GM19240 (cell line): Measurements from ENCODE around the gene PCDHA3.
"Not testable (repeated sequence)": the region's sequence is repeated elsewhere in the genome, so short reads cannot be mapped to it uniquely, and the experiment has no call there.

ENCODE experiments used
- DNase-seq: peaks from one replicate; pipeline ENCODE4 v3.0.0; 2011; ENCODE audit warnings: low spot score; ENCODE audit not compliant: insufficient read length

The PCDHA3 gene

DNA sequence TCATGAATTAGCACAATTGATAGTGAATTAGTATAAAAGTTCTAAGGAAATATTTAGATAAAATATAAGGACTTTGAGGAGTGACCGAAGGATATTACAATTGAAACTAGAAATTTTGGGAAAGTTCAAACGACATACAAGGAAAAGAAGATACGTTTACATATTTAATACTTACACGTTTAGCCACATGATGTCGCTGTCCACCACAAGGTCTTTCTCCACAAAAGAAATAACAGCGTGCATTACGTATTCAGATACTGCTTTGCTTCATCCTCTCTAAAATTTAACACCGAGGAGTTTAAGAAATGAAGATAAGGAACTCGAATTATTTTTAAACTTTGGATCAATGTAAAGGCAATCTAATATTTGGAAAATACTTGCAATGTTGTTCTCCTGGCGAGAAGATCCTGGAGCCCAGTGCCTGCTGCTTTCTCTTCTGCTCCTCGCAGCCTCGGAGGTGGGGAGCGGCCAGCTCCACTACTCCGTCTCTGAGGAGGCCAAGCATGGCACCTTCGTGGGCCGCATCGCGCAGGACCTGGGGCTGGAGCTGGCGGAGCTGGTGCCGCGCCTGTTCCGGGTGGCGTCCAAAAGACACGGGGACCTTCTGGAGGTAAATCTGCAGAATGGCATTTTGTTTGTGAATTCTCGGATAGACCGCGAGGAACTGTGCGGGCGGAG lies at the start of gene PCDHA3:
TSS of gene PCDHA3 (plus strand) at position 242 of the 678 bp plus-strand sequence.
- no peak for DNase-seq

DNA sequence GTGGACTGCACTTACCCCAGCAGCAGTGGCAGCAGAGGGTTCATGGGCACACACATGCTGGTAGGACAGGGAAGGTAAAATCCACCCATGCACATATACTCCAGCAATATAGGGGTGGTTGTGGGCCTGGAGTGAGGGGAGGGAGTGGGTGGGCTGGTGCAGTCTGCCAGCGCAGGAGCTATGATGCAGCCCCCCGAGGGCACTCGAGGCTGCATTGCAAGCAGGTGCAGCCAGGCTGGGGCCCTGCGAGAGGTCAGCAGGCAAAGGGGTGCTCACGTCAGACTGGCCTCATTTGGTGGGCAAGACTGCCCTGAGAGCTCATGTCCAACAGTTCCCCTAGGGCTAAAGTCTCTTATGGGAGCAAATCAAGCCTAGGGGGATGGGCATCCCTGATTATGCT lies 47.3 kb upstream of the PCDHA3 start:
- no peak for DNase-seq

DNA sequence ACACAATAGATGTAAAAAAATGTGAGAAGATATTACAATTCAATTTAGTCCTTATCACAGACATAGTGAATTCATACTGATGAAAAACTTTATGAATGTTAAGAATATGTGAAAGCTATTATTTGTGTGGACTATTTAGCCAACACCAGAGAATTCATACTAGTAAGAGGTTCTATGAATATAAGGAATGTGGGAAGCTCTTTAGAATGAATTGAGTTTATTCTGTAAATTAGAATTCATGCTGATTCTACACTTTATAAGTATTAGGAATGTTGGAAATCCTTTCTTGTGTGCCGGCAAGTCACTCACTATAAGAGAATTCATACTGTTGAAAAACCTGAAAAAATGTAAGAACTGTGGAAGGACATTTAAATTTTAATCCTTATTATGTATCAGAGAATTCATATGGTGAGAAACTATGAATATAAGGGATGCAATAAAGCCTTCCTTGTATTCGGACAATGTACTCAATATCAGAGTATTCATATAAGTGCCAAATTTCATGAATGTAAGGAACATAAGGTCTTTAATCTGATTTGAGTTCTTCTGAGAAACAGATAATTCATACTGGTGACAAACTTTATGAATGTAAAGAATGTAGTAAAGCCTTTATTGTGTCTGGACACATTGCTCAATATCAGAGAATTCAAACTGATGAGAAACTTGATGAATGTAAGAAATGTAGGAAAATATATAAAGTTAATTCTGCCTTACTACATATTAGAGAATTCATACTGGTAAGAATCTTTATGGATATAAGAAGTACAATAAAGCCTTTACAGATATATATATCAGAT lies 36.5 kb upstream of the PCDHA3 start:
- DNase-seq: no peak

DNA sequence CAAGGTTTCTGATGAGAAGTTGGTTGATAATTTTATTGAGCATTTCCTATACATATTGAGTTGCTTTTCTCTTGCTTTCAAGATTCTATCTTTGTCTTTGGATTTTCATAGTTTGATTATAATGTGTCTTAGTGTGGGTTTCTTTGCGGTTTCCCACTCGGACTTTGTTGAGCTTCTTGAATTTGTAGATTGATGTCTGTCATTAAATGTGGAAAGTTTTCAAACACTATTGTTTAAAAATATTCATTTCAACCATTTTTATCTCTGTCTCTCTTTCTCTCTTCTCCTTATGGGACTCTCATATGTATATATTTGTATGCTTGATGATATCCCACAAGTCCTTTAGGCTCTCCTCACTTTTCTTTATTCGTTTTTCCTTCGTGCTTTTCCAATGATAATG lies 33.4 kb upstream of the PCDHA3 start:
- no peak for DNase-seq

DNA sequence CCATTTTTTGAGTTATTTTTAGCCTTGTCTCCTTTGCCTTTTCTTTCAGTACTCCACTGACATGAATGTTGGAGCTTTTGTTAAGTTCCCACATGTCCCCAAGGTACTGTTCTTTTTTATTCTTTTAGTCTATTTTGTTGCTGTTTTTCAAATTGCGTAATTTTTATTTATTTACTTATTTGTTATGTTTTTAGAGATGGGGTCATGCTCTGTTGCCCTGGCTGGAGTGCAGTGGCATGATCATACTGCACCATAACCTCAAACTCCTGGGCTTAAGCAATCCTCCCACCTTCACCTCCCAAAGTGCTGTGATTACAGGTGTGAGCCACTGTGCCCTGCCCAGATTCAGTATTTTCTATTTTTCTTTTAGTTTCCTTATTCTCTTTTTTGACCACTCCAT lies 20.3 kb upstream of the PCDHA3 start:
- DNase-seq: no peak

DNA sequence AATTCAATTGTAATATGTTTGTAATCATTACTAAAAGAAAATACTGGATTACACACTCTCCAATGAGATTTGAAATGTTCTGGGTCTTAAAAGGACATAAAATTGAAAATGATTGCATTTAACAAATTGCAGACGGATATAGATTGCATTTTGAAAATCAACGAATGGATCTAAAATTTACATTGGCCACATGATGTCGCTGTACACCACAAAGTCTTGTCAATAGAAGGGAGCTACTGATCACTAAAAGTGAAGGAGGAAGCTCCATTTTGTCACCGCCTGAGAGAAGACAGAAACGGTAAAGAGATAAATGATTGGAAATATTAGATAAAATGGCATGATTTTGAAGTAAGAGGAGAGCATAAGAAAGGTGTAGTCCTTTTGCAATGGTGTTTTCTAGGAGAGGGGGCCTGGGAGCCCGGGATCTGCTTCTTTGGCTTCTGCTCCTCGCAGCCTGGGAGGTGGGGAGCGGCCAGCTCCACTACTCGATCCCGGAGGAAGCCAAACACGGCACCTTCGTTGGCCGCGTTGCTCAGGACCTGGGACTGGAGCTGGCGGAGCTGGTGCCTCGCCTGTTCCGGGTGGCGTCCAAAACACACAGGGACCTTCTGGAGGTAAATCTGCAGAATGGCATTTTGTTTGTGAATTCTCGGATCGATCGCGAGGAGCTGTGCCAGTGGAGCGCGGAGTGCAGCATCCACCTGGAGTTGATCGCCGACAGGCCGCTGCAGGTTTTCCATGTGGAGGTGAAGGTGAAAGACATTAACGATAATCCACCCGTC lies 14.8 kb upstream of the PCDHA3 start, which contains the start of gene PCDHA1:
TSS of gene PCDHA1 (plus strand) at position 236 of the 782 bp plus-strand sequence.
- no peak for DNase-seq

DNA sequence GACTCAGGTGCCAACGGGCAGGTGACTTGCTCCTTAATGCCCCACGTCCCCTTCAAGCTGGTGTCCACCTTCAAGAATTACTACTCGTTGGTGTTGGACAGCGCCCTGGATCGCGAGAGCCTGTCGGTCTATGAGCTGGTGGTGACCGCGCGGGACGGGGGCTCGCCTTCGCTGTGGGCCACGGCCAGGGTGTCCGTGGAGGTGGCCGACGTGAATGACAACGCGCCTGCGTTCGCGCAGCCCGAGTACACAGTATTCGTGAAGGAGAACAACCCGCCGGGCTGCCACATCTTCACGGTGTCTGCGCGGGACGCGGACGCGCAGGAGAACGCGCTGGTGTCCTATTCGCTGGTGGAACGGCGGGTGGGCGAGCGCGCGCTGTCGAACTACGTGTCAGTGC lies 13.4 kb upstream of the PCDHA3 start:
- not testable (repeated sequence) for DNase-seq

DNA sequence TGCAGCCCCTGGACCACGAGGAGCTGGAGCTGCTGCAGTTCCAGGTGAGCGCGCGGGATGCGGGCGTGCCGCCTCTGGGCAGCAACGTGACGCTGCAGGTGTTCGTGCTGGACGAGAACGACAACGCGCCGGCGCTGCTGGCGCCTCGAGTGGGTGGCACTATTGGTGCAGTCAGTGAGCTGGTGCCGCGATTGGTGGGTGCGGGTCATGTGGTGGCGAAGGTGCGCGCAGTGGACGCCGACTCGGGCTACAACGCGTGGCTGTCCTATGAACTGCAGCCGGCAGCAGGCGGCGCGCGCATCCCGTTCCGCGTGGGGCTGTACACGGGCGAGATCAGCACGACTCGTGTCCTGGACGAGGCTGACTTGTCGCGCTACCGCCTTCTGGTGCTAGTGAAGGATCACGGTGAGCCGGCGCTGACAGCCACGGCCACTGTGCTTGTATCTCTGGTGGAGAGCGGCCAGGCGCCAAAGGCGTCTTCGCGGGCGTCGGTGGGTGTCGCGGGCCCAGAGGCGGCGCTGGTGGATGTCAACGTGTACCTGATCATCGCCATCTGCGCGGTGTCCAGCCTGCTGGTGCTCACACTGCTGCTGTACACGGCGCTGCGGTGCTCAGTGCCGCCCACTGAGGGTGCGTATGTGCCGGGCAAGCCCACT lies 12.9 kb upstream of the PCDHA3 start:
- not testable (repeated sequence) for DNase-seq

DNA sequence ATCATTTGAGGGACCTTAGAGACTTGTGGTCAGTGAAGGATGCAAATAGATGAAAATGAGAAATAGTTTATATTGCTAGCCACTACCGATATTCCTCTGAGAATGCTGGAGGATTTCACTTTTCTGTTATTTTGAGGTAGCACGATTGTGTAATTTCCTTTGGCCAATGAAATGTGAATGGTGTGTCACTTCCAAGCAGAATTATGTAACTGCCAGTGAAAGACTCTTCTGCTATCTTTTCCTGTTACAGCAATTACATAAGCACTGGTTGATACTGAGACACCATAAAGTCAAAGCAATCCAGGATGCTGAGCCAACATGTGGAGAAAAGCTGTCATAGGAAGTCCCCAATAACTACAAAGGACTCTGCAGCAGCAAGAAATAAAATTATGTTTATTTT lies 9.8 kb upstream of the PCDHA3 start:
- DNase-seq: no peak

DNA sequence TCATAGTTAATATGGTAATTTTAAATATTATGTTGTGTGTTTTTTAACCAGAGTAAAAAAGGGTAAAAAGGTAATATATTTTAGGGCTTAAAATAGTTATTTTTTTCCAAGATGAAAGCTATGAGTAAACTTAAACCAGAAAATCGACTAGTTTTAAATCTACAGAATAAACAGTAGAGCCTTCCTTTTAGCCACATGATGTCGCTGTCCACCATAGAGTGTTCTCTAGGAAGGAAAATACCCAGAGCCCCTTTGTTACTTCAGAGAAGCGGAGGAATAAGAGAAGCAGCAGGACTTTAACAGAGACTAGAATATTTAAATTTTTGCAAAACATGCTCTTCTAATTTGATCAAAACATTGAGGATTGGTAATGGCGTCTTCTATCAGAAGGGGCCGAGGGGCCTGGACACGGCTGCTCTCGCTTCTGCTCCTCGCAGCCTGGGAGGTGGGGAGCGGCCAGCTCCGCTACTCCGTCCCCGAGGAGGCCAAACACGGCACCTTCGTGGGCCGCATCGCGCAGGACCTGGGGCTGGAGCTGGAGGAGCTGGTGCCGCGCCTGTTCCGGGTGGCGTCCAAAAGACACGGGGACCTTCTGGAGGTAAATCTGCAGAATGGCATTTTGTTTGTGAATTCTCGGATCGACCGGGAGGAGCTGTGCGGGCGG lies 6.1 kb upstream of the PCDHA3 start, which contains the start of gene PCDHA2:
TSS of gene PCDHA2 (plus strand) at position 258 of the 664 bp plus-strand sequence.
- DNase-seq: no peak

DNA sequence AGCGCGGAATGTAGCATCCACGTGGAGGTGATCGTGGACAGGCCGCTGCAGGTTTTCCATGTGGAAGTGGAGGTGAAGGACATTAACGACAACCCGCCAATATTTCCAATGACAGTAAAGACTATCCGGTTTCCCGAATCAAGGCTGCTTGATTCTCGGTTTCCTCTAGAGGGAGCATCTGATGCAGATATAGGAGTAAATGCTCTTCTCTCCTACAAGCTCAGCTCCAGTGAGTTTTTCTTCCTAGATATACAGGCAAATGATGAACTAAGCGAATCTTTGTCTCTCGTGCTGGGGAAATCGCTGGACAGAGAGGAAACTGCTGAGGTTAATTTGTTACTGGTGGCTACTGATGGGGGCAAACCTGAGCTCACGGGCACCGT lies 5.6 kb upstream of the PCDHA3 start:
- no peak for DNase-seq

DNA sequence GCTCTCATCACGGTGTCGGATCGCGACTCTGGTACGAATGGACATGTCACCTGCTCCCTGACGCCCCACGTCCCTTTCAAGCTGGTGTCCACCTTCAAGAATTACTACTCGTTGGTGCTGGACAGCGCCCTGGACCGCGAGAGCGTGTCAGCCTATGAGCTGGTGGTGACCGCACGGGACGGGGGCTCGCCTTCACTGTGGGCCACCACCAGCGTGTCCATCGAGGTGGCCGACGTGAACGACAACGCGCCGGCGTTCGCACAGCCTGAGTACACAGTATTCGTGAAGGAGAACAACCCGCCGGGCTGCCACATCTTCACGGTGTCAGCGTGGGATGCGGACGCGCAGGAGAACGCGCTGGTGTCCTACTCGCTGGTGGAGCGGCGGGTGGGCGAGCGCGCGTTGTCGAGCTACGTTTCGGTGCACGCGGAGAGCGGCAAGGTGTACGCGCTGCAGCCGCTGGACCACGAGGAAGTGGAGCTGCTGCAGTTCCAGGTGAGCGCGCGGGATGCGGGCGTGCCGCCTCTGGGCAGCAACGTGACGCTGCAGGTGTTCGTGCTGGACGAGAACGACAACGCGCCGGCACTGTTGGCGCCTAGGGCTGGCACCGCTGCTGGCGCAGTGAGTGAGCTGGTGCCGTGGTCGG lies 4.7 kb upstream of the PCDHA3 start:
- not testable (repeated sequence) for DNase-seq

DNA sequence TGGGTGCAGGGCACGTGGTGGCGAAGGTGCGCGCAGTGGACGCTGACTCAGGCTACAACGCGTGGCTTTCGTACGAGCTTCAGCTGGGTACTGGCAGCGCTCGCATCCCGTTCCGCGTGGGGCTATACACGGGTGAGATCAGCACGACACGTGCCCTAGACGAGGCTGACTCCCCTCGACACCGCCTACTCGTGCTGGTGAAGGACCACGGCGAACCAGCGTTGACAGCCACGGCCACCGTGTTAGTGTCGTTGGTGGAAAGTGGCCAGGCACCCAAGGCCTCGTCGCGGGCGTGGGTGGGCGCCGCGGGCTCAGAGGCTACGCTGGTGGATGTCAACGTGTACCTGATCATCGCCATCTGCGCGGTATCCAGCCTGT lies 4.2 kb upstream of the PCDHA3 start:
- DNase-seq: no peak

DNA sequence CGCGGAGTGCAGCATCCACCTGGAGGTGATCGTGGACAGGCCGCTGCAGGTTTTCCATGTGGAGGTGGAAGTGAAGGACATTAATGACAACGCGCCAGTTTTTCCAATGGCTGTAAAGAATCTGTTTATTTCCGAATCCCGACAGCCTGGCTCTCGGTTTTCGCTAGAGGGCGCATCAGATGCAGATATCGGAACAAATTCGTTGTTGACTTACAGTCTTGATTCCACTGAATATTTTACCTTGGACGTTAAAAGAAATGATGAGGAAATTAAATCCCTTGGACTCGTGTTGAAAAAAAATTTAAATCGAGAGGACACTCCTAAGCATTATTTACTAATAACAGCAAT lies 611 bp downstream of the PCDHA3 start:
- DNase-seq: no peak

DNA sequence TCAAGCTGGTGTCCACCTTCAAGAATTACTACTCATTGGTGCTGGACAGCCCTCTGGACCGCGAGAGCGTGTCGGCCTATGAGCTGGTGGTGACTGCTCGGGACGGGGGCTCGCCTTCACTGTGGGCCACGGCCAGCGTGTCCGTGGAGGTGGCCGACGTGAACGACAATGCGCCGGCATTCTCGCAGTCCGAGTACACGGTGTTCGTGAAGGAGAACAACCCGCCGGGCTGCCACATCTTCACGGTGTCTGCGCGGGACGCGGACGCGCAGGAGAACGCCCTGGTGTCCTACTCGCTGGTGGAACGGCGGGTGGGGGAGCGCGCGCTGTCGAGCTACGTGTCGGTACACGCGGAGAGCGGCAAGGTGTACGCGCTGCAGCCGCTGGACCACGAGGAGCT lies 1.5 kb downstream of the PCDHA3 start:
- DNase-seq: not testable (repeated sequence)

DNA sequence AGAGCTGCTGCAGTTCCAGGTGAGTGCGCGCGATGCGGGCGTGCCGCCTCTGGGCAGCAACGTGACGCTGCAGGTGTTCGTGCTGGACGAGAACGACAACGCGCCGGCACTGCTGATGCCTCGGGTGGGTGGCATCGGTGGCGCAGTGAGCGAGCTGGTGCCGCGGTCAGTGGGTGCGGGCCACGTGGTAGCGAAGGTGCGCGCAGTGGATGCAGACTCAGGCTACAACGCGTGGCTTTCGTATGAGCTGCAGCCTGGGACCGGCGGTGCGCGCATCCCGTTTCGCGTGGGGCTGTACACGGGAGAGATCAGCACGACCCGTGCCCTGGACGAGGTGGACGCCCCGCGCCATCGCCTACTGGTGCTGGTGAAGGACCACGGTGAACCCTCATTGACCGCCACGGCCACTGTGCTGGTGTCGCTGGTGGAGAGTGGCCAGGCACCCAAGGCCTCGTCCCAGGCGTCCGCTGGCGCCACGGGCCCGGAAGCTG lies 2.0 kb downstream of the PCDHA3 start:
- DNase-seq: no peak

DNA sequence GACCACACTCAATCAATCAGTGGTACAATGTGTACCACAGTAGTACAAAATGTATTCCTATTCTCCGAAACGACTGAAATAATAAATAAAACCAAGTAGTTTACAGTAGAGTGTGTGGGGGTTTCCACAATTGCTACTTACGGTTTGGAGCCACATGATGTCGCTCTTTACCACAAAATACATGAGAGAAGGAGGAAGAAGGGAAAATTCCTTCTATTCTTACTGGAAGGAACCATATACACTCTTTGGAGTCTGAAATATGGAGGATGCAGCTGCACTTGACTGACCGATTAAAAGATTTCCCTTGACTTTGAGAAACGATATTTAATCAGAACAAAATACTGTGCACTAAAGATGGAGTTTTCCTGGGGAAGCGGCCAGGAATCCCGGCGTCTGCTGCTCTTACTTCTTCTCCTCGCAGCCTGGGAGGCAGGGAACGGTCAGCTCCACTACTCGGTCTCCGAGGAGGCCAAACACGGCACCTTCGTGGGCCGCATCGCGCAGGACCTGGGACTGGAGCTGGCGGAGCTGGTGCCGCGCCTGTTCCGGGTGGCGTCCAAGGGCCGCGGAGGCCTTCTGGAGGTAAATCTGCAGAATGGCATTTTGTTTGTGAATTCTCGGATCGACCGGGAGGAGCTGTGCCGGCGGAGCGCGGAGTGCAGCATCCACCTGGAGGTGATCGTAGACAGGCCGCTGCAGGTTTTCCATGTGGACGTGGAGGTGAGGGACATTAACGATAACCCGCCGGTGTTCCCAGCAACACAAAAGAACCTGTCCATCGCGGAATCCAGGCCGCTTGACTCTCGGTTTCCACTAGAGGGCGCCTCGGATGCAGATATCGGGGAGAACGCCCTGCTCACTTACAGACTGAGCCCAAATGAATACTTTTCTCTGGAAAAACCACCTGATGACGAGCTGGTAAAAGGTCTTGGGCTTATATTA lies 6.2 kb downstream of the PCDHA3 start, which contains the start of gene PCDHA4:
TSS of gene PCDHA4 (plus strand) at position 235 of the 942 bp plus-strand sequence.
- no peak for DNase-seq

DNA sequence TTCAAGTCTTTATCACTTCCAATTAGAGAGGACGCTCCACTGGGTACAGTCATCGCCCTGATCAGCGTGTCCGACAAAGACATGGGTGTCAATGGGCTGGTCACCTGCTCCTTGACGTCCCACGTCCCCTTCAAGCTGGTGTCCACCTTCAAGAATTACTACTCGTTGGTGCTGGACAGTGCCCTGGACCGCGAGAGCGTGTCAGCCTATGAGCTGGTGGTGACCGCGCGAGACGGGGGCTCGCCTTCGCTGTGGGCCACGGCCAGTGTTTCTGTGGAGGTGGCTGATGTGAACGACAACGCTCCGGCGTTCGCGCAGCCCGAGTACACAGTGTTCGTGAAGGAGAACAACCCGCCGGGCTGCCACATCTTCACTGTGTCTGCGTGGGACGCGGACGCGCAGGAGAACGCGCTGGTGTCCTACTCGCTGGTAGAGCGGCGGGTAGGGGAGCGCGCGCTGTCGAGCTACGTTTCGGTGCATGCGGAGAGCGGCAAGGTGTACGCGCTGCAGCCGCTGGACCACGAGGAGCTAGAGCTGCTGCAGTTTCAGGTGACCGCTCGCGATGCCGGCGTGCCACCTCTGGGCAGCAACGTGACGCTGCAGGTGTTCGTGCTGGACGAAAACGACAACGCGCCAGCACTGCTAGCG lies 7.5 kb downstream of the PCDHA3 start:
- not testable (repeated sequence) for DNase-seq

DNA sequence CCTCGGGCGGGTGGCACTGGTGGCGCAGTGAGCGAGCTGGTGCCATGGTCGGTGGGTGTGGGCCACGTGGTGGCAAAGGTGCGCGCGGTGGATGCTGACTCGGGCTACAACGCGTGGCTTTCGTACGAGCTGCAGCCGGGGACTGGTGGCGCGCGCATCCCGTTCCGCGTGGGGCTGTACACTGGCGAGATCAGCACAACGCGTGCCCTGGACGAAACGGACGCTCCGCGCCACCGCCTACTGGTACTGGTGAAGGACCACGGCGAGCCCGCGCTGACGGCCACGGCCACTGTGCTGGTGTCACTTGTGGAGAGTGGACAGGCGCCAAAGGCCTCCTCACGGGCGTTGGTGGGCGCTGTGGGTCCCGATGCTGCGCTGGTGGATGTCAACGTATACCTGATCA lies 8.0 kb downstream of the PCDHA3 start:
- no peak for DNase-seq
